A549 (cell line): ENCODE measurements around the gene MPRIP. TPM values are rescaled to one million over a fixed set of nuclear protein-coding genes. Genes with fewer than 3 reads are reported as not detected.

Experiments used
- ATAC-seq, 2 experiments: fragments of 200-7000 bp in 1 of 2; fragments of >200 bp in 1 of 2; cut with Nextera tagmentation in 1 of 2; cut with Tn5 transposase in 1 of 2; 3 replicates each; pipeline versions ENCODE4 v1.8.0 to v1.9.1; 2018 to 2020; ENCODE audit warnings: mild to moderate bottlenecking in 1 of 2, moderate library complexity in 1 of 2
- CTCF ChIA-PET: fragments of 300-600 bp; sonication (Branson Sonifier 250); formaldehyde crosslinking; extraction: SDS; loops from one replicate; lab custom pipeline; 2021; ENCODE audit warnings: antibody characterized with exemption, inconsistent platforms; lab: Yijun Ruan, JAX
- POLR2A ChIA-PET: fragments of 350-600 bp; formaldehyde crosslinking; extraction: SDS; loops from one replicate; lab custom pipeline; 2021; ENCODE audit warnings: antibody characterized with exemption, inconsistent platforms; lab: Yijun Ruan, JAX
- DNase-seq, 2 experiments: peaks; one replicate each; pipeline versions ENCODE4 v3.0.0 to v3.0.0-alpha.2; 2011 to 2016; ENCODE audit warnings: low read depth in 1 of 2, low spot score in 1 of 2
- FAIRE-seq: peaks from 2 replicates; lab custom pipeline; 2011; peaks lifted over from hg19 to GRCh38; lab: Jason Lieb, UNC
- H3K27ac ChIP-seq, 2 experiments: fragments of >200 bp; sonication (Bioruptor Twin); formaldehyde crosslinking; 3 replicates each; pipeline ENCODE4 v1.5.1; 2016 to 2017
- H3K4me1 ChIP-seq: fragments of >200 bp; sonication (Bioruptor Twin); formaldehyde crosslinking; 3 replicates; pipeline ENCODE4 v1.6.1; 2016
- H3K4me2 ChIP-seq: fragments of >200 bp; sonication (Bioruptor Twin); formaldehyde crosslinking; 3 replicates; pipeline ENCODE4 v1.6.1; 2016
- H3K4me3 ChIP-seq: fragments of >200 bp; sonication (Bioruptor Twin); formaldehyde crosslinking; 3 replicates; pipeline ENCODE4 v1.5.1; 2016
- H3K9me3 ChIP-seq: fragments of >200 bp; sonication (Bioruptor Twin); formaldehyde crosslinking; 3 replicates; pipeline ENCODE4 v1.6.1; 2016
- BHLHE40 ChIP-seq: IDR thresholded peaks from 2 replicates; pipeline ENCODE4 v1.6.1; 2012; ENCODE audit warnings: low read depth, low read length, inconsistent platforms
- GATA3 ChIP-seq: IDR thresholded peaks from 2 replicates; pipeline ENCODE4 v1.6.1; 2012; ENCODE audit warnings: borderline replicate concordance
- HDAC2 ChIP-seq: fragments of 200-600 bp; sonication (generic); IDR thresholded peaks from 2 replicates; pipeline ENCODE4 v1.6.1; 2016
- HOXB5 ChIP-seq: fragments of 250-450 bp; sonication (Bioruptor Pico); IDR thresholded peaks from 2 replicates; pipeline ENCODE4 v1.5.0; 2020; ENCODE audit warnings: mild to moderate bottlenecking, moderate library complexity
- JUN ChIP-seq, 2 experiments: fragments of >200 bp; sonication (Bioruptor Twin); formaldehyde crosslinking; IDR thresholded peaks; 2 replicates in 1 of 2; 3 replicates in 1 of 2; pipeline ENCODE4 v1.6.1; 2016 to 2017
- MAZ ChIP-seq: fragments of 150-350 bp; IDR thresholded peaks from 2 replicates; pipeline ENCODE4 v1.6.1; 2014; ENCODE audit warnings: antibody characterized with exemption, low read depth, low read length, borderline replicate concordance
- MYC ChIP-seq: IDR thresholded peaks from 2 replicates; pipeline ENCODE4 v1.6.1; 2012; ENCODE audit warnings: mild to moderate bottlenecking, inconsistent platforms, low read length, improper control_type of control experiment, borderline replicate concordance
- NFE2L2 ChIP-seq: fragments of 150-350 bp; conservative IDR thresholded peaks from 2 replicates; pipeline ENCODE4 v1.6.1; 2014; ENCODE audit warnings: low read length
- POLR2A ChIP-seq: IDR thresholded peaks from 2 replicates; pipeline ENCODE4 v1.6.1; 2012; ENCODE audit warnings: mild to moderate bottlenecking, low read length
- RNF2 ChIP-seq: fragments of 200-600 bp; sonication (generic); IDR thresholded peaks from 2 replicates; pipeline ENCODE4 v1.6.1; 2016; ENCODE audit warnings: low read depth, mild to moderate bottlenecking, antibody characterized with exemption, moderate library complexity, borderline replicate concordance
- ZNF302 ChIP-seq: fragments of 250-450 bp; sonication (Bioruptor Pico); IDR thresholded peaks from 2 replicates; pipeline ENCODE4 v1.9.0; 2021; ENCODE audit warnings: inconsistent platforms, mild to moderate bottlenecking, moderate library complexity
- ZSCAN20 ChIP-seq: fragments of 250-450 bp; sonication (Bioruptor Pico); IDR thresholded peaks from 2 replicates; pipeline ENCODE4 v1.8.0; 2022; ENCODE audit warnings: mild to moderate bottlenecking, moderate library complexity
- WGBS: methylation state at CpG from one replicate; pipeline ENCODE4 v1.1.6; 2017; ENCODE audit errors: missing lambda C conversion rate; 5-methylcytosine and 5-hydroxymethylcytosine counted together
- polyA plus RNA-seq, 4 experiments: library from polyadenylated mRNA; depleted of rRNA in 3 of 4; stranded (reverse); fragments of >200 nt; fragmentation: RNase III in 1 of 4; extraction: RNeasy Plus Mini Kit Qiagen cat#74134 plus additional on column Dnase treatment in 1 of 4; gene quantifications; 2 replicates in 3 of 4; 3 replicates in 1 of 4; pipeline ENCODE4 v1.2.3, GENCODE V29; 2011 to 2017
- TF ChIP-seq, protein P1 (sequence below): fragments of 450-650 bp; IDR thresholded peaks from 2 replicates; pipeline ENCODE4 v1.6.1; 2014; ENCODE audit warnings: antibody characterized with exemption
- TF ChIP-seq, protein P2 (sequence below): IDR thresholded peaks from 2 replicates; pipeline ENCODE4 v1.6.1; 2012
- TF ChIP-seq, protein P3 (sequence below): fragments of 200-600 bp; sonication (generic); IDR thresholded peaks from 2 replicates; pipeline ENCODE4 v1.6.1; 2016; ENCODE audit warnings: antibody characterized with exemption, mild to moderate bottlenecking, moderate library complexity
- TF ChIP-seq, protein P4 (sequence below): IDR thresholded peaks from 2 replicates; pipeline ENCODE4 v1.6.1; 2012
- TF ChIP-seq, protein P5 (sequence below): fragments of >200 bp; sonication (Bioruptor Twin); formaldehyde crosslinking; IDR thresholded peaks from 3 replicates; pipeline ENCODE4 v1.5.1; 2016

Gene MPRIP
- polyA plus RNA-seq, 2 of the 4 experiments (the other 2 are of a cell fraction), result 147 to 228 TPM

DNA sequence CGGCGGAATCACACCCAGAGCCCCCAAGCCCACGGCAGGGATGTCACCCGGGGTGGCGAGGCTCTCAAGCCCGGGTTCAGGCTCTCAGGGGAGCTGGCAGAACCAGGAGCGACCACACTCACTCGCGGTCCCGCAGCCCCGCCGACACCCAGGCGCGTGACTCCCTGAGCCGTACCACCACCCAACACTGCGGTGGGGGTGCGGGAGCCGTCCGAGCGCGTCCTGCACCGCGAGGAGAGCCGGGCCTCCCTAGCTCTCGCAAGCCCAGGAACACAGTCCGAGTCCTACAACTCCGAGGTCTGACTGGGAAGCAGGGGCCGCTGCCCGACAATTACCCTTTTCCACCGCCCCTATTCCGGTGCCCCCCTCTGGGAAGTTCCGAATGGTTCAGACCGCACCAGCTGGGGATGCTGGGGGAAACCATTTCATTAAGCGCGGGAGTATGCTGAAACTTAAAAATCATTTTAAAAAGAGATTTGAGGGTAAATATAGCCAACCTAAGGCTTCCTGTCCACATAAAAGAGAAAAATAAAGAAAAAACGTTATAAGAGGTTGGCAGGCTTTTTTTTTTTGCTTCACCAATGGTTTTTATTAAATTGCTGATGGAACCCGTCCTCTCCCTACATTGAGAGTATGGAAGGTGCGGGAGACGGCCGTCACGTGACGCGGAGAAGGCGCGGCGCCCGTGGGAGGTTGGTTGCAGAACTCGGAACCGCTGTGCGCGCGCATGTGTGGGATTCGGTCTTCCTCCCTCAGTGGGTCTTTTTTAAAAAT lies 195.0 kb downstream of the MPRIP start, which contains the start of gene FLCN (continued):
- TF ChIP-seq, protein P1, sequence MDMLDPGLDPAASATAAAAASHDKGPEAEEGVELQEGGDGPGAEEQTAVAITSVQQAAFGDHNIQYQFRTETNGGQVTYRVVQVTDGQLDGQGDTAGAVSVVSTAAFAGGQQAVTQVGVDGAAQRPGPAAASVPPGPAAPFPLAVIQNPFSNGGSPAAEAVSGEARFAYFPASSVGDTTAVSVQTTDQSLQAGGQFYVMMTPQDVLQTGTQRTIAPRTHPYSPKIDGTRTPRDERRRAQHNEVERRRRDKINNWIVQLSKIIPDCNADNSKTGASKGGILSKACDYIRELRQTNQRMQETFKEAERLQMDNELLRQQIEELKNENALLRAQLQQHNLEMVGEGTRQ, result peak; percentile 98
- TF ChIP-seq JUN (IDR thresholded peaks at IDR 0.05), result peak; percentile 70 to 90
- TF ChIP-seq HDAC2, result no peak
- peak; percentile 85 for TF ChIP-seq POLR2A
- TF ChIP-seq MAZ, result no peak
- peak; percentile 72 for TF ChIP-seq BHLHE40
- no peak for TF ChIP-seq NFE2L2
- TF ChIP-seq, protein P2, sequence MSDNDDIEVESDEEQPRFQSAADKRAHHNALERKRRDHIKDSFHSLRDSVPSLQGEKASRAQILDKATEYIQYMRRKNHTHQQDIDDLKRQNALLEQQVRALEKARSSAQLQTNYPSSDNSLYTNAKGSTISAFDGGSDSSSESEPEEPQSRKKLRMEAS, result peak; percentile 87
- TF ChIP-seq RNF2, result no peak
- TF ChIP-seq GATA3, result peak; percentile 98
- no peak for TF ChIP-seq ZNF302 (CRISPR knock-in tag)
- TF ChIP-seq, protein P3, sequence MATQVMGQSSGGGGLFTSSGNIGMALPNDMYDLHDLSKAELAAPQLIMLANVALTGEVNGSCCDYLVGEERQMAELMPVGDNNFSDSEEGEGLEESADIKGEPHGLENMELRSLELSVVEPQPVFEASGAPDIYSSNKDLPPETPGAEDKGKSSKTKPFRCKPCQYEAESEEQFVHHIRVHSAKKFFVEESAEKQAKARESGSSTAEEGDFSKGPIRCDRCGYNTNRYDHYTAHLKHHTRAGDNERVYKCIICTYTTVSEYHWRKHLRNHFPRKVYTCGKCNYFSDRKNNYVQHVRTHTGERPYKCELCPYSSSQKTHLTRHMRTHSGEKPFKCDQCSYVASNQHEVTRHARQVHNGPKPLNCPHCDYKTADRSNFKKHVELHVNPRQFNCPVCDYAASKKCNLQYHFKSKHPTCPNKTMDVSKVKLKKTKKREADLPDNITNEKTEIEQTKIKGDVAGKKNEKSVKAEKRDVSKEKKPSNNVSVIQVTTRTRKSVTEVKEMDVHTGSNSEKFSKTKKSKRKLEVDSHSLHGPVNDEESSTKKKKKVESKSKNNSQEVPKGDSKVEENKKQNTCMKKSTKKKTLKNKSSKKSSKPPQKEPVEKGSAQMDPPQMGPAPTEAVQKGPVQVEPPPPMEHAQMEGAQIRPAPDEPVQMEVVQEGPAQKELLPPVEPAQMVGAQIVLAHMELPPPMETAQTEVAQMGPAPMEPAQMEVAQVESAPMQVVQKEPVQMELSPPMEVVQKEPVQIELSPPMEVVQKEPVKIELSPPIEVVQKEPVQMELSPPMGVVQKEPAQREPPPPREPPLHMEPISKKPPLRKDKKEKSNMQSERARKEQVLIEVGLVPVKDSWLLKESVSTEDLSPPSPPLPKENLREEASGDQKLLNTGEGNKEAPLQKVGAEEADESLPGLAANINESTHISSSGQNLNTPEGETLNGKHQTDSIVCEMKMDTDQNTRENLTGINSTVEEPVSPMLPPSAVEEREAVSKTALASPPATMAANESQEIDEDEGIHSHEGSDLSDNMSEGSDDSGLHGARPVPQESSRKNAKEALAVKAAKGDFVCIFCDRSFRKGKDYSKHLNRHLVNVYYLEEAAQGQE, result no peak
- TF ChIP-seq MYC, result peak; percentile 32; the same call in 1 of the 2 replicates
- TF ChIP-seq, protein P4, sequence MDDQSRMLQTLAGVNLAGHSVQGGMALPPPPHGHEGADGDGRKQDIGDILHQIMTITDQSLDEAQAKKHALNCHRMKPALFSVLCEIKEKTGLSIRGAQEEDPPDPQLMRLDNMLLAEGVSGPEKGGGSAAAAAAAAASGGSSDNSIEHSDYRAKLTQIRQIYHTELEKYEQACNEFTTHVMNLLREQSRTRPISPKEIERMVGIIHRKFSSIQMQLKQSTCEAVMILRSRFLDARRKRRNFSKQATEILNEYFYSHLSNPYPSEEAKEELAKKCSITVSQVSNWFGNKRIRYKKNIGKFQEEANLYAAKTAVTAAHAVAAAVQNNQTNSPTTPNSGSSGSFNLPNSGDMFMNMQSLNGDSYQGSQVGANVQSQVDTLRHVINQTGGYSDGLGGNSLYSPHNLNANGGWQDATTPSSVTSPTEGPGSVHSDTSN, result peak; percentile 86
- no peak for TF ChIP-seq ZSCAN20 (CRISPR knock-in tag)
- TF ChIP-seq, all 56 proteins: peak for 12

DNA sequence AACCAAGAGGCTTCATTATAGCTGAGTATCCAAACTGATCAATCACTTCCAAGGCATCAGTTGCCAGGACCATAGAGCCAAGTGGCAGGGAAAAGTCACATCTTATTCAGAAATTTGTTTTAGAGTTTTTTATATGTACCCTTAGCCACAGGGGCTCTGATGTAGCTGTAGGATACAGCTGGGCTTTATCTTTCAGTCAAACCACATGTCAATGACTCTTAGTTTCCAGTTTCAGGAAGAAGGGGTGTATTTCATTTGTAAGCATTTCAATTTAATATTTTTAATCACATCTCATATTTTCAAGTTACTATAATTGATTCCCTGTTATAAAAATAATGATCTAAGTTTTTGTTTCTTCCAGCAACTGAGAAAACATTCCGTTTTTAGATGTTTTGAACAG lies 197.6 kb downstream of the MPRIP start:
- WGBS, result 44% methylated on average over 1 of the region's 1 CpG
- Histone ChIP-seq H3K4me3 (no peak overlapping the region), H3K27ac (no peak overlapping the region), H3K4me1 (peaks cover 16% of the 10 kb centered on the region), H3K4me2 (no peak overlapping the region), H3K9me3 (no peaks in the 10 kb centered on the region)
- no peak for FAIRE-seq
- TF ChIP-seq, protein P1, result no peak
- no peak for TF ChIP-seq HOXB5 (CRISPR knock-in tag)
- TF ChIP-seq, protein P5, sequence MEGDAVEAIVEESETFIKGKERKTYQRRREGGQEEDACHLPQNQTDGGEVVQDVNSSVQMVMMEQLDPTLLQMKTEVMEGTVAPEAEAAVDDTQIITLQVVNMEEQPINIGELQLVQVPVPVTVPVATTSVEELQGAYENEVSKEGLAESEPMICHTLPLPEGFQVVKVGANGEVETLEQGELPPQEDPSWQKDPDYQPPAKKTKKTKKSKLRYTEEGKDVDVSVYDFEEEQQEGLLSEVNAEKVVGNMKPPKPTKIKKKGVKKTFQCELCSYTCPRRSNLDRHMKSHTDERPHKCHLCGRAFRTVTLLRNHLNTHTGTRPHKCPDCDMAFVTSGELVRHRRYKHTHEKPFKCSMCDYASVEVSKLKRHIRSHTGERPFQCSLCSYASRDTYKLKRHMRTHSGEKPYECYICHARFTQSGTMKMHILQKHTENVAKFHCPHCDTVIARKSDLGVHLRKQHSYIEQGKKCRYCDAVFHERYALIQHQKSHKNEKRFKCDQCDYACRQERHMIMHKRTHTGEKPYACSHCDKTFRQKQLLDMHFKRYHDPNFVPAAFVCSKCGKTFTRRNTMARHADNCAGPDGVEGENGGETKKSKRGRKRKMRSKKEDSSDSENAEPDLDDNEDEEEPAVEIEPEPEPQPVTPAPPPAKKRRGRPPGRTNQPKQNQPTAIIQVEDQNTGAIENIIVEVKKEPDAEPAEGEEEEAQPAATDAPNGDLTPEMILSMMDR, result no peak
- ChIA-PET CTCF (no interaction called here), POLR2A (no interaction called here)
- no peak for ATAC-seq
- DNase-seq, result no peak
